Measurements from ENCODE around the gene RTP5.

RTP5 gene

DNA sequence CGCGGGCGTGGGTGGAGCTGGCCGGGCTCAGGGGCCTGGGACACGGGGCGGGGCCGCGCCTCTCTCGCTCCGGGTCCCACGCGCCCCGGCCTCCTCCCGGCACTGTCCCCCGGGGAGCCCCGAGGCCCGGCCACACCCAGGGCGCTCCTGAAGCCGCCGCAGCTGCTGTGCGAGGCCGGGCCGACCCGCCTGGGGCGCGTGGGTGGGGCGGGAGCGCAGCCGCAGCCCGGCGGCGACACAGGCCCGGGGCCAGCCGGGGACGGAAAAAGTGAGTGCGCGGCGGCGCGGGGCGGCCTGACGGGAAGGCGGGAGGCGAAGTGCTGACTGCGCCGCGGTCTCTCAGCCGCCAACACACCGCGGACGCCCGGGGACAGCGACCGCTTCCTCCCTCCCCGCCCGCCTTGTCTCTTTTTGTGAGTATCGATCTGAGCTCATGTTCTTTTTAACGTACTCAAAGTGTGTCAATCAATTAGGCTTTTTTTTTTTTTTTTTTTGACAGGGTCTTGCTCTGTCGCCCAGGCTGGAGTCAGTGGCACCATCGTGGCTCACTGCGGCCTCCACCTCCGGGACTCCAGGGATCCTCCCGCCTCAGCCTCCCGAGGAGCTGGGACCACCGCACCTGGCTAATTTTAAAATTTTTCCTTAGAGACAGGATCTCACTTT lies 25.3 kb upstream of the RTP5 start:
- no peak for DNase-seq

GRCh38 chr2:241844831-241845578 lies 24.5 kb upstream of the RTP5 start:
- DNase-seq = no peak

DNA sequence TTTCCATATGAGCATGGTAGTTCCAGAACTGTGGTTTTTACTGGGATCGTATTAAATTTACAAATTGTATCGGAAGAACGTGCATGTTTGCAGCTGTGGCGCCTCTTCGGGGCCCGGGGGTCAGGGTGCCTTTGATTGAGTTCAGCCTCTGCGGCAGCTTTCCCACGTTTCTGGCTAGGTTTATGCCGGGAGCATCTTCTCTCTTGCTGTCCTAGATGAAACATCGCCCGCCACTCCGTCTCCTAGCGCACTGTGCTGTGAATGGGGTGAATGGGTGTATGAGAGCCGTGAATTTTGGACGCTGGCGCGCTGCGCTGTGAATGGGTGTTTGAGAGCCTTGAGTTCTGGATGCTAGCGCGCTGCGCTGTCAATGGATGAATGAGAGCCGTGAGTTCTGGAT lies 23.1 kb upstream of the RTP5 start:
- DNase-seq = no peak

DNA sequence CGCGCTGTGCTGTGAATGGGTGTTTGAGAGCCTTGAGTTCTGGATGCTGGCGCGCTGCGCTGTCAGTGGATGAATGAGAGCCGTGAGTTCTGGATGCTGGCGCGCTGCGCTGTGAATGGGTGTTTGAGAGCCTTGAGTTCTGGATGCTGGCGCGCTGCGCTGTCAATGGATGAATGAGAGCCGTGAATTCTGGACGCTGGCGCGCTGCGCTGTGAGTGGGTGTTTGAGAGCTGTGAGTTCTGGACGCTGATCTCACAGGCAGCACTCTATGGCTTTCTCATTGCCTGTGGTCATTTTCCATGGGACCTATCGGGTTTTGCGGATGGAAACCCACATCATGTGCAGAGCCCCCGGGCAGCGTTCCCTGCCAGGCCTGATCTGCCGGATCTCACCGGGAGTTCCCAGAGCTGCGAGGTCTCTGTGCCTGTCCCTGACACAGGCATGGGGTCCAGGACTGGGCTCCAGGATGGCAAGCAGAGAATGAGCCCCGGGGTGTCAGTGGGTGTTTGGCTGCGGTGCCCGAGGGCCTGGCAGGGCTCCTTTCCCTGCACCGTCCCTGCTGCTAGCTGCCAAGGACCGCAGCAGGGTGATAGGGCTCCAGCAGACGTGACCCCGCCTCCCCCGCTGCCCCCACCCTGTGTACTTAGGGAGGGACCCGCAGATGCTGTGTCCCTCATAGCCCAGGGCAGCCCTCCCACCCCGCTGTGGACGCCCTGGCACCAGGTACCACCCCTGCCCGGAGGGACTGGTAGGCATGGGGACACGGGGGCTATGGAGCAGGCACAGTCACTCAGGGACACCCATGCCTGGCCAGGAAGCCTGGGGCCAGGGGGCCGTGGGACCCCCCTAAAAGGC lies 20.5 kb upstream of the RTP5 start:
- no peak for DNase-seq

DNA sequence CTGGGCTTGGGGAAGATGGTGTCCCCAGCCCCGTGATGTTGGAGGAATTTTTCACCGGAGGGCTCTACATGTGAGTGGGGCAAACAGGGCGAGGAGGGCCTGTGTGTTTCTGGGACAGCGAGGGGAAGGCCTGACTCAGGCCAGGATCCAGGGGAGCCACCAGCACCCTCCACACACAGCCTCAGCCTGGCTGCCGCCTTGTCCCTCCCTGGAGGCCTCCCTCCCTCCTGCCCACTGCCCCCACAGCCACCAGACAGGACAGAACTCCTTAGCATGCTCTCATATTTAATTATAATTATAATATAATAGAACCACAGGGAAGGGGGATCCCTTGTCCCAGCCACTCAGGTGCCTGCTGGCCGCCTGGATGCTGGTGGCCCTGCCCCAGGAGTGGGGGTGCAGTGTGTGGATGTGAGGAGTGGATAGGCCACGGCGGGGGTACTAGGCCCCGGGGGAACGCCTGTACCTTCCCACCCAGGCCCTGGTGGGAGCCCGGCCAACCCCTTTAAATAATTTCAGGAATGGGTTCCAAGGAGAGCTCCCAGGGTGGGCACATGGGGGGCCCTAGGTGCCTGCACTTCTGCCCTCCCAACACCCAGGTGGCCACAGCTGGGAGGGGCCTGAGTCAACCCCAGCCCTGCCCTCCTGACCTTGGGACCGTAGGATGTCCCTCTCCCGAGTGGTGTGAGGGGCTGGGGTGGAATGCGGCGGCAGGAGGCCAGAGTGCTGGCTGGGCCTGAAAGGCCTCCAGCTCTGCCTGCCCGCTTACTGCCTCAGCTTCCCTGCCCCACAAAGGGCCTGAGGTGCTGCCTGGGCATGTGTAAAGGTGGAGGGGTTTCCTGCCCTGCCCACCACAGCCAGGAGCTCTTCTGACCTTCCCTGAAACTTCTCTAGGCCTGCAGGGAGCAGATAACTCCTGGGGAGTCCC lies 19.6 kb upstream of the RTP5 start:
- DNase-seq = no peak

GRCh38 chr2:241850544-241851324 lies 18.8 kb upstream of the RTP5 start:
- no peak for DNase-seq

DNA sequence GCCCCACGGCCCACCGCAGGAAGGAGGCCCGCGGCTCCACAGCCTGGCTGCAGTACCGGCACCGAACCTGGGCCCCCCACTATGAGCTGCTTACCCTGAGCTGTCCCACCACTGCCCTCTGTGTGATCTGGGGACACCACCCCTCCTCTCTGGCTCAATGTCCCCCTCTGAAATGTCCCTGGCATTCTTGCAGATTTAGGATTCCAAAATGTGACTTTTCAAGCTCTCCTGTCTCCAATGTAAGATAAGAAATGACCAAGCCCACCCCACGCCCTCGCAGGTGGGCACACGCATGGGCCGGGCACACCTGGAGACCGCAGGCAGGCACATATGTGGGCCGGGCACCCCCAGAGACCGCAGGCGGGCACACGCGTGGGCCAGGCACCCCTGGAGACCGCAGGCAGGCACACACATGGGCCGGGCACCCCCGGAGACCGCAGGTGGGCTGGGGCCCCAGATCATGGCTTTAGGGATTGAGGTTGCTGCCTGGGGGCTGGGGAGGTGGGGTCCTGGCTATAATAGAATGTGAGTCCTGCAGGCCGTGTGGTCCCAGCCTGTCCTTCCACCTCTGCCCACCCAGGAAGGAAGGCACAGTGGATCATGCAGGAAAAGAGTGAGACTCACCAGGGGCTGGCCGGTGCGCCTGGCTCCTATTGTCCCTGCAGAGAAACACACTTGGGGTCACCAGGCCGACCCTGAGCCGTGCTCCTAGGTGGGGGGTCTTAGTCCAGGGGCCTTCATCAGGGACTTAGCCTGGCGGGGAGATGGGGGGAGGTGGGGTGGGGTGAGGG lies 18.0 kb upstream of the RTP5 start:
- DNase-seq = no peak

DNA sequence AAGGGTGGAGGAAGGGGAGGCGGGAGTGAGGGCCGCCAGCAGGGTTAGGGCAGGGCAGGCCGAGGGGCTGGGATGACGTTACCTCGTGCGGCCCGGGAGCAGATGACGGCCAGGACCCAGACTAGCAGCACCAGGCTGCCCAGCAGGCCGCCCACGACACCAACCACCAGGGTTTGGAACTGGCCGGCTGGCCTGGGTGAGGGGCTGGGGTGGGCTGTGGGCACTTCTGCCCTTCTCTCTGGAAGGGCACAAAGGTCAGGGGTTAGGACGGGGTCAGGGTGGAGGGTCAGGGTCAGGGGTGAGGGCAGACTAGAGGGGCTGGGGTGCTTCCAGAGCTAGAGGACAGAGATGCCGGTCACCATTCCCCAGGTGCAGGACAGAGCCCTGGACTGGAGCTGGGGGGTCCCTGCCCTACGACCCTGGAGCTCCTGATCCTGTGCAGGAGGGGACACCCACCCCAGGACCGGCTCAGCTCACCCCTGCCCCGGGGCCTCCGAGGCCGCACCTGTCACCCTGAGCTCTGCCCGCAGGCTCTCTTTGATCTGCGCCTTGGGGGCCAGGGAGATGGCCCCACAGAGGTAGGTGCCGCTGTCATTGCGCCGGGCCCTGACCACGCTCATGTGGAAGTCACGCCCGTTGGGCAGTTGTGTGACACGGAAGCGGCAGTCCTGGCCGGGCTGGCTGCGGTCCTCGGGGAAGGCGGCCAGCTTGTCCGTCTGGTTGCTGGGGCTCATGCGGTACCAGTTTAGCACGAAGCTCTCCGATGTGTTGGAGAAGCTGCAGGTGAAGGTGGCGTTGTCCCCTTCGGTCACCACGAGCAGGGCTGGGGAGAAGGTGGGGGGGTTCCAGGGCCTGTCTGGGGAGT lies 17.2 kb upstream of the RTP5 start:
- DNase-seq = no peak

GRCh38 chr2:241852981-241853631 lies 16.4 kb upstream of the RTP5 start:
- no peak for DNase-seq

DNA sequence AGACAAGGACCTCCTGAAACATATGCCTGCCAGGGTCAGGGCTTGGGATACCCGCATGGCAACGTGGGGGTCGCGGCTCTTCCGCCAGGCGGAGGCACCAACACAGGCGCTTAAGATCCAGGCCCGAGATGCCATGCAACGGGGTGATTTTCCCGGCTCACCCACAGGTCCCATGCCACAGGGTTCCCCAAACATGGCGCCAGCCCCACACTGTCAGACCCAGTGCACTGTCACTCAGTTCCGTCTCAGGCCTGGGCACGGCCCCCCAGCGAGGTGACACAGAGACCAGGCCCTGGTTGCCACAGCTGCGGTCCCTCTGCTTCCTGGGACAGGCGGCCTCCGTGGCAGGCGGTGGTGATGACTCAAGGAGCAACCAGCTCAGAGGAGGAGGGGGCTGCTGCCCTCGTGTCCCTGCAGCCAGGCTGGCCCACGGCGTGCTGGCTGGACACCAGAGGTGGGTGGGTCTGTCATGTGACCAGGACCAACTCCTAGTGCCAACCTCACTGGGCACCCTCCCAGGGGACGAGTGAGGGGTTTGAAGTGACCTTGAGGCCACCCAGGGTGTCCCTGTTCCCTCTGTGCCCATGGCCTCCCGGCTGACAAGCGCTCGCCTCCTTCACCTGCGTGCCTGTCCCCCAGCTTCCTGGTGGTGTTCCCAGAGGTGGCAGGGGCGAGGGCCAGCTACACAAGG lies 15.7 kb upstream of the RTP5 start:
- DNase-seq = no peak

- DNase-seq = no peak
These were observed 14.9 kb upstream of the RTP5 start for GRCh38 chr2:241854342-241855244.

DNA sequence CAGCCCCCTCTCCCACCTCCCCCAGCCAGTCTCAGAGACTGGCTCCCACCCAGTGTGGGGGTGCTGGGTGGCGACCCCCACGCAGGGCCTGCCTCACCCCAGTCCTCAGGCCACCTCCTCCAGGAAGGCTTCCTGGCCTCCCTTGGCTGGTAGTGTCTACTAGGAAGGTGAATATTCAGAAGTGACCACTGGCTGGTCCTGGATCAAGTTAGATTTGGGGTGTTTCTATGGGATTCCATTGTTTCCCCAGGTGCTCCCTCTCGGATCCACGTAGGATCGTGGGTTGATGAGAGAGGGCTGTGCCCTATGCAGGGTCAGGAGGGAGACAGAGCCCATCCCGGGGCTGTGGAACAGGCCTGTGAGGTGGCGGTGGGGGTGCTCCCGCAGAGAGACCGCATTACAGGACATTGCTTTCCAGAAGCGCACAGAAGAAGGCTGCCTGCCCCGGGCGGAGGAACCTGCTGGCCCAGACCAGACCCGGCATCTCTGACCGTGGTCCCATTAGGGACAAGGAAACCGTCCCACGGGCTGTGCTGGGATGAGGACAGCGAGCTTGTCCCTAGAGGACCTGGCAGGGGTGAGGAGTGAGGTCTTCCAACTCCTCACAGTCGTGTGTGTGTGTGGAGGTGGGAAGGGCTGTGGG lies 14.2 kb upstream of the RTP5 start:
- DNase-seq = no peak

DNA sequence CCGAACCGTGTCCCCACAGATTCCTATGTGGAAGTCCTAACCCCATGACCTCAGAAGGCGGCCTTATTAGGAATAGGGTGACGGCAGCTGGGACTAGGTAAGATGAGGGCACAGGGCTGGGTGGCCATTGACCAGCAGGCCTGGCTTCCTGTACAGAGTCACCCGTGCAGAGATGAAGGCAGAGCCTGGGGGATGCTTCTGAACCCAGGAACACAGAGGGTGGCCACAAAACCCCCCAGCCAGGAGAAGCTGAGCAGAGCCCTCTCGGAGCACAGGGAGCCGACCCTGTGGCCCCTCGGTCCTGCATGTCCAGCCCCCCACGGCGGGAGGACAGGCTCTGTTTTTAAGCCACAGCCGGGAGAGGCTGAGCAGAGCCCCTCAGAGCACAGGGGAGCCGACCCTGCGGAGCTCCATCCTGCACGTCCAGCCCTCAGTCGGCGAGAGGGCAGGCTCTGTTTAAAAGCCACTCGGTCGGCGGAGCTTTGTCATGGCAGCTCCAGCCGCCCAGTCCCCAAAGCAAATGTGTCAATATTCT lies 13.6 kb upstream of the RTP5 start:
- no peak for DNase-seq

GRCh38 chr2:241857041-241857541 lies 12.4 kb upstream of the RTP5 start:
- no peak for DNase-seq

DNA sequence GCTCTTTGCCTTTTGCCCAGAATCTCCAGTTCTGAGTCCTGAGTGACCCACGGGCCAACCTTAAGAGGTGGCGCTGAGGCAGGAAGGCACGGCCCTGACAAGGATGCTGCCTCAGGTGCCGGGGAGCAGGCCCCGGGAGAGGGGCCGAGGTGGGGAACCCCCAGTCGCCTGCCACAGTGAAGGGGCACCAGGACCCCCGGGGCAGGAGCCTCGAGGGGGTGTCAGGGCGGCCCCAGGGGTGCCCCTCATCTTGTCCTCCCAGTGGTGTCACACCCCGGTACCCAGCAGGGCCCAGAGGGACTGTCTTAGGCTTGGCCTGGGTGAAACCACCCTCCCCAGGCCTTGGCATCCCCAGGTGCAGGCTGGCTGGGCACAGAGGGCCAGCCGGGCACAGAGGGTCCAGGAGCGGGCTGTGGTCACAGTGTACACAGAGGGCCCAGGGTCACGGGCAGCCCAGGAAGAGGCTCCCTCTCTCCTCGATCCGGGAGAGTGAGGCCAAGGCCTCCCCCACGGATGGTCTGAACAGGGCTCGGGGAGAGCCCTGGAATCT lies 11.9 kb upstream of the RTP5 start:
- DNase-seq = no peak
